ENCODE results near the gene SIX2.

GRCh38 chr2:45052388-45052928, 43.2 kb upstream of the SIX2 start:
- TF ChIP-seq CTCF (conservative IDR thresholded peaks at IDR 0.05 in 1 of 2, IDR thresholded peaks at IDR 0.05 in 1 of 2; ENCODE audit: low read depth in 1 of 2, low read length in 2 of 2) = no peak
- no peak for TF ChIP-seq EZH2 (IDR thresholded peaks at IDR 0.05; ENCODE audit: low read length, missing control alignments)
